ENCODE results near the gene KIAA0232. TPM values are rescaled to one million over a fixed set of nuclear protein-coding genes. Genes with fewer than 3 reads are reported as not detected.

KIAA0232 gene
- total and polyA plus RNA-seq, 11 donors, result 20.0 to 78.4 (median 67.7) TPM

DNA sequence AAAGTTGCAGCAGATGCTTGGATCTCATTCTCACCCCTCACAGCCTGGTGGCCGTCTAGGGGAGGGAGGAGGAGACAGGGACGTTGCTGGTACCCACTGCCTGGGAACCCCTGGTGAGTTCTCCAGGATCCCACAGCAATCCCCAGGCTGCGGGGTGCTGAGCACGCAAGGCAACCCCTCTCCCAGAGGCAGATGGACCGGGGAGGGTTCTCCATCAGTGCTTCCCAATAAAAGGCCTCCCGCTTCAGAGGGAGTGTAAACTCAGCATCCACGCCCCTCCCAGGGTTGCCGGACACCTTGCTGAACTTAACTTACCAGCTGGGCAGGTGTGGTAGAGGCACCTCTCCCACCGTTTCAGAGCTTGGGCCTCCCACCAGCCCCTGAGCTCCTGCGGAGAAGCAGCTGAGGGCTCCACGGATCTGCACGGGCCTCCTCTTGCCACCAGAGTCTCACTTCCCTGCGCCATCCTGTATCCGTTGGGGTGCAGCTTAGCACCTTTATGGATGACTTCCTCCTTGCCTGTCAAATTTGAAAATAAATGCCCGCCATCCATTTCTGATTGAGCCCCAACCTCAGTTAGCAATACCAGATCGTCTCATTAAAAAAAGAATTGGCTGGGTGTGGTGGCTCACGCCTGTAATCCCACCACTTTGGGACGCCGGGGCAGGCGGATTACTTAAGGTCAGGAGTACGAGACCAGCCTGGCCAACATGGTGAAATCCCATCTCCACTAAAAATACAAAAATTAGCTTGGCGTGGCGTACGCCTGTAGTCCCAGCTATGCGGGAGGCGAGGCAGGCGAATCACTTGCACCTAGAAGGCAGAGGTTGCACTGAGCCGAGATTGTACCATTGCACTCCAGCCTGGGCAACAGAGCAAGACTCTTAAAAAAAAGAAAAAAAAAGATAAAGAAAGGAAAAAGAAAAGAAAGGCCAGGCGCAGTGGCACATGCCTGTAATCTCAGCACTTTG, 112.3 kb downstream of the KIAA0232 start:
- Histone ChIP-seq H3K9me3 (peaks cover 0 to 12% (median 0%) of the 10 kb centered on the region in 12 donors), H3K4me3 (no peak overlapping the region), H3K27ac (no peak overlapping the region), H3K36me3 (no peaks in the 10 kb centered on the region), H3K27me3 (no peaks in the 10 kb centered on the region), H3K4me1 (peaks cover 0 to 32% (median 9%) of the 10 kb centered on the region in 12 donors)
- ATAC-seq, result no peak
- peak in 1 of 5 donors; percentile 25 for DNase-seq
- TF ChIP-seq POLR2A (IDR thresholded peaks at IDR 0.05), result no peak
- TF ChIP-seq, protein P1, sequence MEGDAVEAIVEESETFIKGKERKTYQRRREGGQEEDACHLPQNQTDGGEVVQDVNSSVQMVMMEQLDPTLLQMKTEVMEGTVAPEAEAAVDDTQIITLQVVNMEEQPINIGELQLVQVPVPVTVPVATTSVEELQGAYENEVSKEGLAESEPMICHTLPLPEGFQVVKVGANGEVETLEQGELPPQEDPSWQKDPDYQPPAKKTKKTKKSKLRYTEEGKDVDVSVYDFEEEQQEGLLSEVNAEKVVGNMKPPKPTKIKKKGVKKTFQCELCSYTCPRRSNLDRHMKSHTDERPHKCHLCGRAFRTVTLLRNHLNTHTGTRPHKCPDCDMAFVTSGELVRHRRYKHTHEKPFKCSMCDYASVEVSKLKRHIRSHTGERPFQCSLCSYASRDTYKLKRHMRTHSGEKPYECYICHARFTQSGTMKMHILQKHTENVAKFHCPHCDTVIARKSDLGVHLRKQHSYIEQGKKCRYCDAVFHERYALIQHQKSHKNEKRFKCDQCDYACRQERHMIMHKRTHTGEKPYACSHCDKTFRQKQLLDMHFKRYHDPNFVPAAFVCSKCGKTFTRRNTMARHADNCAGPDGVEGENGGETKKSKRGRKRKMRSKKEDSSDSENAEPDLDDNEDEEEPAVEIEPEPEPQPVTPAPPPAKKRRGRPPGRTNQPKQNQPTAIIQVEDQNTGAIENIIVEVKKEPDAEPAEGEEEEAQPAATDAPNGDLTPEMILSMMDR (IDR thresholded peaks at IDR 0.05), result no peak
- 90 to 92% (median 91%) methylated on average over 27 to 29 of the region's 29 CpGs for WGBS, 4 donors
- intact Hi-C loops (cut with DNase I), result loop anchor here in 1 of 10 donors (5.0 kb wide), 1 partner anchor 177 kb away; no protein-coding TSS in a partner anchor

DNA sequence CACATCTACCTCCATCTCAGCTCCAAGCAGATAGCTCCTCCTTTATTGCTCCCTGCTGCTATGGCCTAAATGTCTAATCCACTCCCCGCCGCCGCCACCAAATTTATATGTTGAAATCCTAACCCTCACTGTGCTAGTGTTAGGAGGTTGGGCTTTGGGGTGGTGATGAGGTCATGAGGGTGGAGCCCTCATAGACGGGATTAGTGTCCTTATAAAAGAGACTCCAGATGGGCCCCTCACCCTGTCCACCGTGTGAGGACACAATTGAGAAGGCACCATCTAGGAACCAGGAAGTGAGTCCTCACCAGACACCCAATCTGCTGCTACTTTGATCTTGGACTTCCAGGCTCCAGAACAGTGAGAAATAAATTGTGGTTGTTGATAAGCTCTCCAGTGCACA, 113.5 kb downstream of the KIAA0232 start:
- peaks cover 0 to 29% (median 9%) of the 10 kb centered on the region in 12 donors for H3K4me1 ChIP-seq
- H3K36me3 ChIP-seq, result no peaks in the 10 kb centered on the region
- intact Hi-C loops (cut with DNase I), result no loop called here
- no peaks in the 10 kb centered on the region for H3K27me3 ChIP-seq
- WGBS, 4 donors, result 79 to 83% methylated on average over 5 of the region's 5 CpGs; no CpG with 5 or more reads in 2 of the 4 donors
- H3K9me3 ChIP-seq, result peaks cover 0 to 1% (median 0%) of the 10 kb centered on the region in 12 donors
- no peak overlapping the region for H3K4me3 ChIP-seq
- ATAC-seq, result no peak
- no peak for DNase-seq
- no peak overlapping the region for H3K27ac ChIP-seq
- TF ChIP-seq, protein P1 (IDR thresholded peaks at IDR 0.05), result no peak
- TF ChIP-seq POLR2A (IDR thresholded peaks at IDR 0.05), result no peak

DNA sequence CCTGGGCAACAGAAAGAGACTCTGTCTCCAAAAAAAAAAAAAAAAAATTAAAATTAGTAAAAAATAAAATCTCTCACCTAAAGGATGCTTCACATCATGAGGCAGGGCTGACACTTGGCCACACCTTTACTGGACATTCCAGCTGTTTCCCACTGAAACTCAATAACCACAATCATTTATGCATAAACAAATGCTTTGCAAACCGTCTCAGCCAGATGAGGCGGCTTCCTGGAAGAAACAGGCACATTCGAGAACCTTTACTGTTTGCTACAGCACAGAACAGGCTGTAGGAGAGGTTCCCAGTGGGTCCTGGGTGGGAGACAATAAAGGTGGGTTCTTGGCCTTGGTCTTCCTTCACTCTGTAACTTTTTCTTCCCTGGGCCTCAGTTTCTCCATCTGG, 116.2 kb downstream of the KIAA0232 start:
- WGBS, 4 donors, result 69 to 88% (median 87%) methylated on average over 3 of the region's 3 CpGs
- Histone ChIP-seq H3K27ac (peak overlapping the region in 1 of 12 donors; percentile 59), H3K4me1 (peaks cover 0 to 9% (median 0%) of the 10 kb centered on the region in 12 donors), H3K36me3 (no peaks in the 10 kb centered on the region), H3K27me3 (no peaks in the 10 kb centered on the region), H3K4me3 (no peak overlapping the region), H3K9me3 (no peaks in the 10 kb centered on the region)
- ATAC-seq (no peak), DNase-seq (no peak)
- no peak for TF ChIP-seq POLR2A (IDR thresholded peaks at IDR 0.05)
- TF ChIP-seq, protein P1 (IDR thresholded peaks at IDR 0.05), result no peak
- intact Hi-C loops (cut with DNase I), result no loop called here

DNA sequence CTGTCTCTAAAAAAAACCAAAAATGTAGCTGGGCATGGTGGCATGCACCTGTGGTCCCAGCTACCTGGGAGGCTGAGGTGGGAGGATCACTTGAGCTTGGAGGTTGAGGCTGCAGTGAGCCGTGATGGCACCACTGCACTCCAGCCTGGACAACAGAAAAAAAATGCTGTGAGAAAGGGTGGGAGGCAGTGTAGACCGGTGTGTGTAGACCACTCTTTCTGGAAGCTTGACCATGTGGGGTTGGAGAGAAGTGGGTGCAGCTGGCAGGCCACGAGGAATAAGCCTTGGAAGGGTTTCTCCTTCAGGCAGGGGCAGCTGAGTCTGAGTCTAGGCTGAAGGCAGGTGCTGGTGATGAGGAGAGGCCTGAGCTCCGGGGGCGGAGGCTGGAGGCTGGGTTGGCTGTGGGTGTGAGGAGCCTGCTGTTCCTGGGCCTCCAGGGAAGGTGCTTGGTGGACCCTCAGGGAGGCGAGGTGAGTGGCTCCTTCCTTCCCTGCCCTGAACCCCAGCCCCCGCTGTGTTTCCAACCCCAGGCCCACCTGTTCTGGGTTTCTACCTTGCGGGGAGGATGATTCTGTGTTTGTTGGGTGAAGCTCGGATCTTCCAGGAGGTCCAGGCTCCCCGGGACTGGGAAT, 117.8 kb downstream of the KIAA0232 start:
- intact Hi-C loops (cut with DNase I), result loop anchor here in 3 of 10 donors (10.0 kb wide), 3 partner anchors 85 to 175 kb away; partner anchors contain the start of gene TADA2B (in 2 of the 3)
- DNase-seq, result peak in 1 of 5 donors; percentile 56
- 93 to 96% (median 95%) methylated on average over 9 to 10 of the region's 10 CpGs for WGBS, 4 donors
- Histone ChIP-seq H3K9me3 (no peaks in the 10 kb centered on the region), H3K36me3 (no peaks in the 10 kb centered on the region), H3K4me1 (peaks cover 0 to 9% (median 0%) of the 10 kb centered on the region in 12 donors), H3K27me3 (no peaks in the 10 kb centered on the region), H3K4me3 (no peak overlapping the region), H3K27ac (peak overlapping the region in 1 of 12 donors; percentile 59)
- no peak for ATAC-seq
- no peak for TF ChIP-seq POLR2A (IDR thresholded peaks at IDR 0.05)
- TF ChIP-seq, protein P1 (IDR thresholded peaks at IDR 0.05), result no peak
